SK-N-SH (cell line): Measurements from ENCODE around the gene DLL1. TPM values are rescaled to one million over a fixed set of nuclear protein-coding genes. Genes with fewer than 3 reads are reported as not detected.

ENCODE experiments used
- CTCF ChIA-PET: fragments of 300-600, 350-600 bp; formaldehyde crosslinking; extraction: SDS; loops from one replicate; lab custom pipeline; 2021; lab: Yijun Ruan, JAX
- POLR2A ChIA-PET: fragments of 350-600 bp; sonication (Branson Sonifier 250); formaldehyde crosslinking; extraction: SDS; loops from one replicate; lab custom pipeline; 2020; ENCODE audit warnings: antibody characterized with exemption, inconsistent platforms; lab: Yijun Ruan, JAX
- DNase-seq: peaks from one replicate; pipeline ENCODE4 v3.0.0; 2012
- H2AFZ ChIP-seq: fragments of 200-600 bp; sonication (generic); 2 replicates; pipeline ENCODE4 v1.8.1; 2016; ENCODE audit warnings: antibody characterized with exemption, mild to moderate bottlenecking, low read depth
- H3F3A ChIP-seq: fragments of 200-600 bp; sonication (generic); replicated peaks from 2 replicates; pipeline ENCODE3; 2016; ENCODE audit warnings: antibody characterized with exemption, mild to moderate bottlenecking; ENCODE audit not compliant: insufficient read depth
- H3K27ac ChIP-seq, 2 experiments: fragments of 200-500 bp in 1 of 2; fragments of 200-600 bp in 1 of 2; sonication (Bioruptor generic) in 1 of 2; sonication (generic), shearing (Covaris generic) in 1 of 2; 2 replicates each; pipeline versions ENCODE4 v1.5.1 to v1.6.1; 2014 to 2016; ENCODE audit warnings: low read depth in 2 of 2, inconsistent platforms in 1 of 2, low read length in 1 of 2, mild to moderate bottlenecking in 1 of 2, mixed read lengths in 1 of 2
- H3K27me3 ChIP-seq: fragments of 200-600 bp; sonication (generic), shearing (Covaris generic); 2 replicates; pipeline ENCODE4 v1.6.1; 2016; ENCODE audit warnings: mixed run types; ENCODE audit not compliant: insufficient read depth
- H3K36me3 ChIP-seq, 2 experiments: fragments of 200-500 bp in 1 of 2; fragments of 200-600 bp in 1 of 2; sonication (Bioruptor generic) in 1 of 2; sonication (generic) in 1 of 2; replicated peaks in 1 of 2; 2 replicates each; pipeline versions ENCODE3 to v1.5.1; 2014 to 2016; ENCODE audit warnings: low read length in 1 of 2, mild to moderate bottlenecking in 1 of 2; ENCODE audit not compliant: insufficient read depth in 2 of 2, control insufficient read depth in 1 of 2
- H3K4me1 ChIP-seq, 2 experiments: fragments of 200-500 bp in 1 of 2; fragments of 200-600 bp in 1 of 2; sonication (Bioruptor generic) in 1 of 2; sonication (generic), shearing (Covaris generic) in 1 of 2; 2 replicates each; pipeline versions ENCODE4 v1.5.1 to v1.6.1; 2014 to 2016; ENCODE audit warnings: low read depth in 1 of 2, low read length in 1 of 2, mixed run types in 1 of 2; ENCODE audit not compliant: insufficient read depth in 2 of 2, control insufficient read depth in 1 of 2
- H3K4me2 ChIP-seq: fragments of 200-600 bp; sonication (generic), shearing (Covaris generic); 2 replicates; pipeline ENCODE4 v1.6.1; 2017; ENCODE audit warnings: mixed run types
- H3K4me3 ChIP-seq, 2 experiments: fragments of 200-500 bp in 1 of 2; fragments of 200-600 bp in 1 of 2; sonication (Bioruptor generic) in 1 of 2; sonication (generic), shearing (Covaris generic) in 1 of 2; 2 replicates each; pipeline versions ENCODE4 v1.5.1 to v1.8.1; 2014 to 2016; ENCODE audit warnings: low read depth in 2 of 2, inconsistent platforms in 1 of 2, low read length in 1 of 2, mild to moderate bottlenecking in 1 of 2, mixed read lengths in 1 of 2, moderate library complexity in 1 of 2
- H3K79me2 ChIP-seq: fragments of 200-600 bp; sonication (generic); 2 replicates; pipeline ENCODE4 v1.8.1; 2017; ENCODE audit warnings: mild to moderate bottlenecking; ENCODE audit not compliant: insufficient read depth
- H3K9ac ChIP-seq: fragments of 200-600 bp; sonication (generic); 2 replicates; pipeline ENCODE4 v1.6.1; 2017; ENCODE audit warnings: mixed run types
- H3K9me2 ChIP-seq: fragments of 200-600 bp; sonication (generic); 2 replicates; pipeline ENCODE4 v1.6.1; 2017; ENCODE audit warnings: mixed run types
- H3K9me3 ChIP-seq: fragments of 200-600 bp; sonication (generic); 2 replicates; pipeline ENCODE4 v1.6.1; 2017; ENCODE audit warnings: mixed run types, mild to moderate bottlenecking, moderate library complexity
- H4K20me1 ChIP-seq: fragments of 200-600 bp; sonication (generic); 2 replicates; pipeline ENCODE4 v1.6.1; 2017; ENCODE audit warnings: mild to moderate bottlenecking, mixed run types; ENCODE audit not compliant: insufficient read depth
- CHD2 ChIP-seq: fragments of 150-350 bp; IDR thresholded peaks from 2 replicates; pipeline ENCODE4 v1.6.1; 2018; ENCODE audit warnings: low read length; ENCODE audit not compliant: partially characterized antibody
- CTCF ChIP-seq: fragments of 200-600 bp; sonication (generic); IDR thresholded peaks from 2 replicates; pipeline ENCODE4 v1.6.1; 2017; ENCODE audit warnings: antibody characterized with exemption, mild to moderate bottlenecking, moderate library complexity
- FOXJ3 ChIP-seq: sonication (generic); formaldehyde crosslinking; IDR thresholded peaks from 2 replicates; pipeline ENCODE4 v1.5.1; 2020; ENCODE audit warnings: mild to moderate bottlenecking, missing genetic modification reagents
- FOXM1 ChIP-seq: IDR thresholded peaks from 2 replicates; pipeline ENCODE4 v1.4.0; 2012; ENCODE audit warnings: low read depth, mild to moderate bottlenecking
- GATA2 ChIP-seq: sonication (generic); formaldehyde crosslinking; IDR thresholded peaks from 2 replicates; pipeline ENCODE4 v1.5.0; 2020; ENCODE audit warnings: mild to moderate bottlenecking, missing genetic modification reagents
- NFIC ChIP-seq: IDR thresholded peaks from 2 replicates; pipeline ENCODE4 v1.4.0; 2012; ENCODE audit warnings: borderline replicate concordance
- POLR2AphosphoS5 ChIP-seq: IDR thresholded peaks from 2 replicates; pipeline ENCODE4 v1.6.1; 2012; ENCODE audit warnings: low read depth, low read length
- RCOR1 ChIP-seq: fragments of 150-350 bp; IDR thresholded peaks from 2 replicates; pipeline ENCODE4 v1.6.1; 2017; ENCODE audit warnings: antibody characterized with exemption, low read length
- RXRA ChIP-seq: IDR thresholded peaks from 2 replicates; pipeline ENCODE4 v1.4.0; 2012; ENCODE audit warnings: low read depth, mild to moderate bottlenecking, borderline replicate concordance
- SIN3A ChIP-seq: IDR thresholded peaks from 2 replicates; pipeline ENCODE4 v1.6.1; 2012; ENCODE audit warnings: low read depth, mild to moderate bottlenecking, low read length, moderate library complexity, borderline replicate concordance
- SMC3 ChIP-seq: IDR thresholded peaks from 2 replicates; pipeline ENCODE4 v1.6.1; 2012; ENCODE audit warnings: low read depth, low read length, improper control_type of control experiment
- TCF12 ChIP-seq: IDR thresholded peaks from 2 replicates; pipeline ENCODE4 v1.4.0; 2012
- TEAD4 ChIP-seq: IDR thresholded peaks from 2 replicates; pipeline ENCODE4 v1.4.0; 2012; ENCODE audit warnings: mild to moderate bottlenecking, borderline replicate concordance; ENCODE audit not compliant: insufficient read depth
- ZBTB33 ChIP-seq: IDR thresholded peaks from 2 replicates; pipeline ENCODE4 v1.4.0; 2012; ENCODE audit warnings: low read depth, borderline replicate concordance
- WGBS: methylation state at CpG from one replicate; pipeline ENCODE4 v1.1.6; 2017; ENCODE audit warnings: low lambda C conversion rate; 5-methylcytosine and 5-hydroxymethylcytosine counted together
- polyA plus RNA-seq, 3 experiments: library from polyadenylated mRNA; depleted of rRNA; stranded (reverse); fragments of >200 nt; gene quantifications; 2 replicates each; pipeline ENCODE4 v1.2.3, GENCODE V29; 2012

DLL1 gene
- polyA plus RNA-seq, 1 of the 3 experiments (the other 2 are of a cell fraction): 0.25 TPM

GRCh38 chr6:170253226-170253909 lies 37.5 kb downstream of the DLL1 start:
- Histone ChIP-seq H3K36me3 (no peaks in the 10 kb centered on the region), H3F3A (no peaks in the 10 kb centered on the region), H4K20me1 (no peaks in the 10 kb centered on the region), H3K79me2 (no peaks in the 10 kb centered on the region), H3K27ac (no peak overlapping the region), H2AFZ (no peak overlapping the region), H3K9me2 (no peaks in the 10 kb centered on the region), H3K4me3 (no peak overlapping the region), H3K4me1 (no peaks in the 10 kb centered on the region; a peak in 1 of 4 replicates), H3K4me2 (no peak overlapping the region), H3K27me3 (no peaks in the 10 kb centered on the region), H3K9me3 (no peaks in the 10 kb centered on the region), H3K9ac (no peak overlapping the region)
- POLR2A ChIA-PET: no interaction called here
- WGBS: 56% methylated on average over 15 of the region's 30 CpGs
- no peak for DNase-seq
- CTCF ChIA-PET: no interaction called here
- TF ChIP-seq SMC3 (no peak), CHD2 (no peak), TEAD4 (no peak), RCOR1 (no peak), POLR2AphosphoS5 (no peak), RXRA (no peak), GATA2 (CRISPR knock-in tag) (no peak), FOXM1 (no peak)

- TF ChIP-seq SMC3 (no peak), NFIC (no peak), CHD2 (no peak), TCF12 (no peak), SIN3A (no peak), ZBTB33 (no peak), FOXJ3 (no peak), CTCF (no peak)
- no peaks in the 10 kb centered on the region for H3K27me3 ChIP-seq
- CTCF ChIA-PET: interaction anchor here (1.3 kb wide), 1 partner anchor 9 kb away, joined by 3 read pairs; no protein-coding TSS in a partner anchor
- H3K36me3 ChIP-seq: no peaks in the 10 kb centered on the region
- no peaks in the 10 kb centered on the region for H3K9me3 ChIP-seq
- H3K4me3 ChIP-seq: no peak overlapping the region
- no peaks in the 10 kb centered on the region for H3K79me2 ChIP-seq
- H2AFZ ChIP-seq: no peak overlapping the region
- no peaks in the 10 kb centered on the region; a peak in 1 of 4 replicates for H3K4me1 ChIP-seq
- no peak for DNase-seq
- no peak overlapping the region for H3K9ac ChIP-seq
- H3K9me2 ChIP-seq: no peaks in the 10 kb centered on the region
- H3K27ac ChIP-seq: no peak overlapping the region
- no peaks in the 10 kb centered on the region for H3F3A ChIP-seq
- WGBS: 75% methylated on average over 33 of the region's 41 CpGs
- POLR2A ChIA-PET: no interaction called here
- H4K20me1 ChIP-seq: no peaks in the 10 kb centered on the region
- no peak overlapping the region for H3K4me2 ChIP-seq
Measured at GRCh38 chr6:170251776-170252571, 38.9 kb downstream of the DLL1 start.
